ENCODE measurements around the gene PCSK5. TPM values are rescaled to one million over a fixed set of nuclear protein-coding genes. Genes with fewer than 3 reads are reported as not detected.
"Not testable (repeated sequence)": the region's sequence is repeated elsewhere in the genome, so short reads cannot be mapped to it uniquely, and the experiment has no call there.

The PCSK5 gene
- total RNA-seq, 1 donor from 2014 or later: 6.2 TPM

GRCh38 chr9:75950998-75951397 lies 60.5 kb downstream of the PCSK5 start:
- no peak for DNase-seq (ENCODE audit: low spot score)
- intact Hi-C loops (cut with DNase I): no loop called here

- DNase-seq (ENCODE audit: low spot score): no peak
- intact Hi-C loops (cut with DNase I): no loop called here
Observed at GRCh38 chr9:75953218-75953617, 62.7 kb downstream of the PCSK5 start.

- no peak for DNase-seq (ENCODE audit: low spot score)
- intact Hi-C loops (cut with DNase I): no loop called here
Observed at GRCh38 chr9:75956161-75956560, 65.7 kb downstream of the PCSK5 start.

- no peak for DNase-seq (ENCODE audit: low spot score)
- intact Hi-C loops (cut with DNase I): no loop called here
Observed at GRCh38 chr9:75957116-75957515, 66.6 kb downstream of the PCSK5 start.

GRCh38 chr9:75958226-75958625 lies 67.8 kb downstream of the PCSK5 start:
- intact Hi-C loops (cut with DNase I): no loop called here
- DNase-seq (ENCODE audit: low spot score): no peak

GRCh38 chr9:75960551-75960950 lies 70.1 kb downstream of the PCSK5 start:
- intact Hi-C loops (cut with DNase I): no loop called here
- DNase-seq (ENCODE audit: low spot score): no peak

- DNase-seq (ENCODE audit: low spot score): no peak
- intact Hi-C loops (cut with DNase I): no loop called here
Observed at GRCh38 chr9:75962013-75962661, 71.7 kb downstream of the PCSK5 start.

GRCh38 chr9:75962662-75963036 lies 72.2 kb downstream of the PCSK5 start:
- DNase-seq (ENCODE audit: low spot score): no peak
- intact Hi-C loops (cut with DNase I): no loop called here

GRCh38 chr9:75963321-75963720 lies 72.8 kb downstream of the PCSK5 start:
- DNase-seq (ENCODE audit: low spot score); intact Hi-C loops (cut with DNase I): not testable (repeated sequence)

- no peak for DNase-seq (ENCODE audit: low spot score)
- intact Hi-C loops (cut with DNase I): no loop called here
Observed at GRCh38 chr9:75964427-75964826, 74.0 kb downstream of the PCSK5 start.

GRCh38 chr9:75965231-75965630 lies 74.8 kb downstream of the PCSK5 start:
- intact Hi-C loops (cut with DNase I): no loop called here
- no peak for DNase-seq (ENCODE audit: low spot score)

- no peak for DNase-seq (ENCODE audit: low spot score)
- intact Hi-C loops (cut with DNase I): no loop called here
Observed at GRCh38 chr9:75967556-75967955, 77.1 kb downstream of the PCSK5 start.

GRCh38 chr9:75974016-75974766 lies 83.7 kb downstream of the PCSK5 start:
- DNase-seq (ENCODE audit: low spot score): no peak
- intact Hi-C loops (cut with DNase I): no loop called here

- no peak for DNase-seq (ENCODE audit: low spot score)
- intact Hi-C loops (cut with DNase I): no loop called here
Observed at GRCh38 chr9:75975071-75975470, 84.6 kb downstream of the PCSK5 start.

- DNase-seq (ENCODE audit: low spot score): no peak
- intact Hi-C loops (cut with DNase I): no loop called here
Observed at GRCh38 chr9:75976549-75976948, 86.1 kb downstream of the PCSK5 start.

- intact Hi-C loops (cut with DNase I): no loop called here
- no peak for DNase-seq (ENCODE audit: low spot score)
Observed at GRCh38 chr9:75979362-75979761, 88.9 kb downstream of the PCSK5 start.

- no peak for DNase-seq (ENCODE audit: low spot score)
- intact Hi-C loops (cut with DNase I): no loop called here
Observed at GRCh38 chr9:75983319-75984045, 93.0 kb downstream of the PCSK5 start.

- intact Hi-C loops (cut with DNase I): no loop called here
Observed at GRCh38 chr9:75985515-75985914, 95.0 kb downstream of the PCSK5 start.

GRCh38 chr9:75988663-75989062 lies 98.2 kb downstream of the PCSK5 start:
- DNase-seq (ENCODE audit: low spot score): no peak
- intact Hi-C loops (cut with DNase I): no loop called here

More at GRCh38 chr9:75985515-75985914, 95.0 kb downstream of the PCSK5 start:
- DNase-seq (ENCODE audit: low spot score): no peak

- intact Hi-C loops (cut with DNase I): no loop called here
- no peak for DNase-seq (ENCODE audit: low spot score)
Observed at GRCh38 chr9:75990156-75990555, 99.7 kb downstream of the PCSK5 start.
